NB4 (cell line): ENCODE measurements around the gene MEGF6.

ENCODE experiments used
- DNase-seq: peaks from one replicate; pipeline ENCODE4 v3.0.0; 2010; ENCODE audit warnings: low read depth
- H3K4me3 ChIP-seq: one replicate; pipeline ENCODE4 v1.5.1; 2011; ENCODE audit warnings: mild to moderate bottlenecking, low read depth, low read length, moderate library complexity
- MAX ChIP-seq: IDR thresholded peaks from 2 replicates; pipeline ENCODE4 v1.6.1; 2011; ENCODE audit warnings: low read depth, low read length
- MYC ChIP-seq: IDR thresholded peaks from 2 replicates; pipeline ENCODE4 v1.6.1; 2011; ENCODE audit warnings: low read depth, low read length
- POLR2A ChIP-seq: IDR thresholded peaks from 2 replicates; pipeline ENCODE4 v1.6.1; 2011; ENCODE audit warnings: mild to moderate bottlenecking; ENCODE audit not compliant: insufficient read length; ENCODE audit errors: extremely low read depth
- TF ChIP-seq, protein P1 (sequence below): IDR thresholded peaks from one replicate; pipeline ENCODE4 v1.5.1; 2012; ENCODE audit warnings: low read depth, low read length

The MEGF6 gene

DNA sequence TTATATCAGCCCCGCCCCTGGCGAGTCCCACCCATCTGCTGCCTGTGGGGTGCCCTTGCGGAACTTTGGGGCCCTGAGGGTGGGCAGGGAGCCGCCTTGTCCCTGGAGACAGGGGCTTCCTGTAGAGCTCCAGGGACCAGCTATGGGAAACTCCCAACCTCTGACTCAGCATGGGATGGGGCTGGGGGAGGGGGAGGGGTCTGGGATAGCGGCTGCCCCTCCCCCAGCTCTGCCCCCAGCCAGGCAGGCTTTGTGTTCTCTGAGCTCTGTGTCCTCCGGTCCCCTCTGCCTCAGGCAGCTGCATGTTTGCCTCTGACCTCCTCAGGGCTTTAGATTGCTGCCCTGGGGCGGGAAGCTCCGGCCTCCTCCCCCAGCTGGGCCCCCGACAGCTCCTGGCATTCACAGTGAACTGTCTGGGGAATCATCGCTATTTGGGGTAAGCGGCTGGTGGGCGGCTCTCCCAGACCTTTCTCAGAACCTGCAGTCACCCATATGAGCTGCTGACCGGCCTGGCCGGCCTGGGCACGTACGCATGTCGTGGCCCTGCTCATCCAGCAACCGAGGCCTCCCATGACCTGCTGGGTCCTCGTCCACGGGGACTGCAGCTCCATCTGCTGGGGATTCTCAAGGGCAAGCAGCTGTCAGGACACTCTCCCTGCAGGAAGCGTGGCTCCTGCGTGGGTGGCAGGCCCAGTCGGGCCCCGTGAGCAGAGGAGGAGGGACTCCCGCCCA is 139.8 kb downstream of the MEGF6 start:
- no peak overlapping the region for H3K4me3 ChIP-seq
- TF ChIP-seq POLR2A, result no peak
- TF ChIP-seq MYC, result no peak
- TF ChIP-seq, protein P1, sequence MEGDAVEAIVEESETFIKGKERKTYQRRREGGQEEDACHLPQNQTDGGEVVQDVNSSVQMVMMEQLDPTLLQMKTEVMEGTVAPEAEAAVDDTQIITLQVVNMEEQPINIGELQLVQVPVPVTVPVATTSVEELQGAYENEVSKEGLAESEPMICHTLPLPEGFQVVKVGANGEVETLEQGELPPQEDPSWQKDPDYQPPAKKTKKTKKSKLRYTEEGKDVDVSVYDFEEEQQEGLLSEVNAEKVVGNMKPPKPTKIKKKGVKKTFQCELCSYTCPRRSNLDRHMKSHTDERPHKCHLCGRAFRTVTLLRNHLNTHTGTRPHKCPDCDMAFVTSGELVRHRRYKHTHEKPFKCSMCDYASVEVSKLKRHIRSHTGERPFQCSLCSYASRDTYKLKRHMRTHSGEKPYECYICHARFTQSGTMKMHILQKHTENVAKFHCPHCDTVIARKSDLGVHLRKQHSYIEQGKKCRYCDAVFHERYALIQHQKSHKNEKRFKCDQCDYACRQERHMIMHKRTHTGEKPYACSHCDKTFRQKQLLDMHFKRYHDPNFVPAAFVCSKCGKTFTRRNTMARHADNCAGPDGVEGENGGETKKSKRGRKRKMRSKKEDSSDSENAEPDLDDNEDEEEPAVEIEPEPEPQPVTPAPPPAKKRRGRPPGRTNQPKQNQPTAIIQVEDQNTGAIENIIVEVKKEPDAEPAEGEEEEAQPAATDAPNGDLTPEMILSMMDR, result peak; percentile 20
- DNase-seq, result peak; percentile 74

DNA sequence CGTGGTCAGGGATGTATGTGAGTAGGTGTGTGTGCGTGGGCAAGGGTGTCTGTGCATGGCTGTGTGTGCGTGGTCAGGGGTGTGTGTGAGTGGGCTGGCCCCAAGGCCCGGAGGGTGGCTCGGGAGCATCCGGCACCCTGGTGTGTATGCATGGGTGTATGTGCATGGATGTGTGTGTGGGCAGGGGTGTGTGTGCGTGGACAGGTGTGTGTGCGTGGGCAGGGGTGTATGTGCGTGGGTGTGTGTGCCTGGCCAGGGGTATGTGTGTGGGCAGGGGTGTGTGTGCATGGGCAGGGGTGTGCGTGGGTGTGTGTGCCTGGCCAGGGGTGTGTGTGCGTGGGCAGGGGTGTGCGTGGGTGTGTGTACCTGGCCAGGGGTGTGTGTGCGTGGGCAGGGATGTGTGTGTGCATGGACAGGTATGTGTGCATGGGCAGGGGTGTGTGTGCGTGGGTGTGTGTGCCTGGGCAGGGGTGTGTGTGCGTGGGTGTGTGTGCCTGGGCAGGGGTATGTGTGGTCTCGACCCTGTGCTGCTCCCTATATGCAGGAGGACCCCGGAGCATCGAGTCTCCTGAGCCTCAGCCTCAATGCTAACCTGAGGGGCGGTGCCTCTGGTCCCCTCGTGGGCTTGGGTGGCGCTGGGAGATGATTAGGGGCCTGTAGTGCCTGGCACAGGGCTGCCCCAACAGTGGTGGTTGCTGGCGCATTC is 140.5 kb downstream of the MEGF6 start:
- DNase-seq, result no peak
- TF ChIP-seq POLR2A (no peak), MAX (no peak), MYC (no peak)
- TF ChIP-seq, protein P1, result no peak
- H3K4me3 ChIP-seq, result no peak overlapping the region

- no peak for TF ChIP-seq MAX
- TF ChIP-seq, protein P1, result no peak
- no peak for TF ChIP-seq POLR2A
- no peak for TF ChIP-seq MYC
- no peak for DNase-seq
- H3K4me3 ChIP-seq, result no peak overlapping the region
Measured at GRCh38 chr1:3469849-3470649, 141.3 kb downstream of the MEGF6 start.

DNA sequence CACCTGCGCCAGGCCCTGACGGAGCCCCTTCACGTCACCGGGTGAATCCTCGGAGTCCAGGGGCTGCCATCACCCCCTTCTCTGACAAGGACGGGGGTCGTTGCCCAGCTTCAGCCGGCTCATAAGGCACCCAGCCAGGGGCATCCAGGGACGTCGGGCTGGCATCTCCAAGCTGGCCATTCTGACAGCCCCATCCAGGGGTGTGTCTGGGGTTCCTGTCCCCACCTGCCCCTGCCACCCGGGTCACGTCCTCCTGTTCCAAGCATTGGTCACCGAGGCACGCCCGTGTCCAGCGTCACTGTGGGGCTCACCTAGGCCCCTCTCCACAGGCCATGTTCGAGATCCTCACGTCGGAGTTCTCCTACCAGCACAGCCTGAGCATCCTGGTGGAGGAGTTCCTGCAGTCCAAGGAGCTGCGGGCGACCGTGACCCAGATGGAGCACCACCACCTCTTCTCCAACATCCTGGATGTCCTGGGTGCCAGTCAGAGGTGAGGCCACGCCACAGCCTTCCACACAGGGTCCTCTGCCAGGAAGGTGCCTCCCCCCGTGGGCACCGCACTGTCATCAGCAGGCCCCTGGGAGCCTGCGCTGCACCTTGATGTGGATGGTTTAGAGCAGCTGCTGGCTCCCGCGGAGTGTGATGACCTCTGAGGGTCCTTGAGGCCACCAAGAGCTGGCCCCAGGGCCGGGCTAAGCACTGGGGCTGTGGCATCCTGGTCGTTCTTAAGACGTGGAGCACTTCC is 142.0 kb downstream of the MEGF6 start:
- TF ChIP-seq POLR2A, result no peak
- no peak for TF ChIP-seq MYC
- TF ChIP-seq MAX, result no peak
- TF ChIP-seq, protein P1, result no peak
- DNase-seq, result no peak
- no peak overlapping the region for H3K4me3 ChIP-seq

GRCh38 chr1:3468236-3469103 is 142.8 kb downstream of the MEGF6 start:
- no peak for TF ChIP-seq POLR2A
- no peak for TF ChIP-seq MYC
- TF ChIP-seq MAX, result no peak
- TF ChIP-seq, protein P1, result no peak

More at GRCh38 chr1:3468236-3469103, 142.8 kb downstream of the MEGF6 start:
- DNase-seq, result no peak
- no peak overlapping the region for H3K4me3 ChIP-seq
